Hindlimb muscle (tissue), 1 donor: Measurements from ENCODE around the gene NR4A1. TPM values are rescaled to one million over a fixed set of nuclear protein-coding genes. Genes with fewer than 3 reads are reported as not detected.
A peak's percentile ranks its signal among the peaks of the same experiment; 100 is the strongest.
"Not testable (repeated sequence)": the region's sequence is repeated elsewhere in the genome, so short reads cannot be mapped to it uniquely, and the experiment has no call there.

Source experiments
- DNase-seq: peaks from one replicate; pipeline ENCODE4 v3.0.0-alpha.2; 2013
- polyA plus RNA-seq: library from polyadenylated mRNA; unstranded; fragments of 120-200 nt; gene quantifications from one replicate; pipeline ENCODE4 v1.2.1, GENCODE V29; 2013; ENCODE audit not compliant: insufficient read length

Gene NR4A1
- polyA plus RNA-seq, 1 donor = 32.8 TPM

GRCh38 chr12:52080403-52081251 lies 29.4 kb downstream of the NR4A1 start:
- DNase-seq = no peak

- peak; percentile 47 for DNase-seq
Measured at GRCh38 chr12:52081263-52081733, 30.1 kb downstream of the NR4A1 start.

GRCh38 chr12:52082026-52082668 lies 30.9 kb downstream of the NR4A1 start:
- DNase-seq = peak; percentile 78

GRCh38 chr12:52082669-52082987 lies 31.4 kb downstream of the NR4A1 start:
- DNase-seq = no peak

- DNase-seq = peak; percentile 60
Measured at GRCh38 chr12:52082988-52083637, 31.9 kb downstream of the NR4A1 start.

GRCh38 chr12:52083638-52083996 lies 32.4 kb downstream of the NR4A1 start:
- no peak for DNase-seq

- no peak for DNase-seq
Measured at GRCh38 chr12:52084491-52085231, 33.4 kb downstream of the NR4A1 start.

- no peak for DNase-seq
Measured at GRCh38 chr12:52085682-52086180, 34.5 kb downstream of the NR4A1 start.

- no peak for DNase-seq
Measured at GRCh38 chr12:52086366-52086765, 35.1 kb downstream of the NR4A1 start.

GRCh38 chr12:52086944-52087835 lies 35.9 kb downstream of the NR4A1 start:
- DNase-seq = no peak

- no peak for DNase-seq
Measured at GRCh38 chr12:52087961-52088820, 36.9 kb downstream of the NR4A1 start.

GRCh38 chr12:52089491-52089890 lies 38.2 kb downstream of the NR4A1 start:
- DNase-seq = no peak

GRCh38 chr12:52090291-52090690 lies 39.0 kb downstream of the NR4A1 start:
- DNase-seq = no peak

GRCh38 chr12:52091061-52091460 lies 39.8 kb downstream of the NR4A1 start:
- DNase-seq = no peak

- no peak for DNase-seq
Measured at GRCh38 chr12:52091869-52092268, 40.6 kb downstream of the NR4A1 start.

GRCh38 chr12:52093346-52093745 lies 42.1 kb downstream of the NR4A1 start:
- DNase-seq = no peak

GRCh38 chr12:52096332-52097044 lies 45.2 kb downstream of the NR4A1 start:
- no peak for DNase-seq

GRCh38 chr12:52097045-52097666 lies 45.9 kb downstream of the NR4A1 start:
- DNase-seq = no peak

- DNase-seq = not testable (repeated sequence)
Measured at GRCh38 chr12:52104431-52105089, 53.3 kb downstream of the NR4A1 start.
